Liver (tissue), 9 donors: ENCODE measurements around the gene ITGAE. TPM values are rescaled to one million over a fixed set of nuclear protein-coding genes. Genes with fewer than 3 reads are reported as not detected.
"Not testable (repeated sequence)": the region's sequence is repeated elsewhere in the genome, so short reads cannot be mapped to it uniquely, and the experiment has no call there.

Source experiments
- DNase-seq: peaks from one replicate; pipeline ENCODE4 v3.0.0-alpha.2; 2017; ENCODE audit warnings: low spot score
- H3K27ac ChIP-seq, 2 donors: one replicate each; pipeline ENCODE4 v1.7.0; 2013; ENCODE audit warnings: inconsistent platforms in 2 of 2, low read length in 2 of 2, control low read depth in 1 of 2, low read depth in 1 of 2, mild to moderate bottlenecking in 1 of 2
- H3K27me3 ChIP-seq, 4 donors: one replicate each; pipeline versions ENCODE4 v1.6.1 to v1.7.0; 2013; ENCODE audit warnings: low read length in 3 of 4, inconsistent platforms in 1 of 4, mild to moderate bottlenecking in 1 of 4, moderate library complexity in 1 of 4; ENCODE audit not compliant: control insufficient read depth in 4 of 4, insufficient read depth in 4 of 4
- H3K36me3 ChIP-seq, 4 donors: one replicate each; pipeline versions ENCODE4 v1.6.1 to v1.7.0; 2013; ENCODE audit warnings: low read length in 3 of 4, mild to moderate bottlenecking in 3 of 4, low read depth in 1 of 4, moderate library complexity in 1 of 4; ENCODE audit not compliant: control insufficient read depth in 4 of 4, insufficient read depth in 3 of 4
- H3K4me1 ChIP-seq, 4 donors: one replicate each; pipeline versions ENCODE4 v1.6.1 to v1.7.0; 2013; ENCODE audit warnings: low read length in 3 of 4, mild to moderate bottlenecking in 3 of 4, moderate library complexity in 1 of 4; ENCODE audit not compliant: control insufficient read depth in 4 of 4, insufficient read depth in 4 of 4
- H3K4me3 ChIP-seq, 3 donors: one replicate each; pipeline versions ENCODE4 v1.6.1 to v1.7.0; 2013; ENCODE audit warnings: low read length in 3 of 3, control low read depth in 1 of 3, low read depth in 1 of 3, mild to moderate bottlenecking in 1 of 3
- H3K9ac ChIP-seq, 2 donors: one replicate each; pipeline ENCODE4 v1.7.0; 2013; ENCODE audit warnings: low read length in 2 of 2, mild to moderate bottlenecking in 2 of 2, moderate library complexity in 2 of 2, control low read depth in 1 of 2, low read depth in 1 of 2
- H3K9me3 ChIP-seq, 4 donors: one replicate each; pipeline versions ENCODE4 v1.6.1 to v1.7.0; 2013; ENCODE audit warnings: low read length in 3 of 4; ENCODE audit not compliant: control insufficient read depth in 4 of 4
- CTCF ChIP-seq: fragments of 150-350 bp; IDR thresholded peaks from 2 replicates; pipeline ENCODE4 v1.5.1; 2017; ENCODE audit warnings: improper control_type of control experiment, low read depth, low read length; ENCODE audit not compliant: missing input control
- GABPA ChIP-seq, 2 donors: IDR thresholded peaks in 1 of 2; conservative IDR thresholded peaks in 1 of 2; 2 replicates each; pipeline ENCODE4 v1.6.1; 2016; ENCODE audit warnings: antibody characterized with exemption in 2 of 2, mild to moderate bottlenecking in 1 of 2, moderate library complexity in 1 of 2
- MAX ChIP-seq: IDR thresholded peaks from 2 replicates; pipeline ENCODE4 v1.6.1; 2016; ENCODE audit warnings: antibody characterized with exemption
- RAD21 ChIP-seq, 2 donors: IDR thresholded peaks; 2 replicates each; pipeline ENCODE4 v1.6.1; 2016; ENCODE audit warnings: antibody characterized with exemption in 2 of 2, mild to moderate bottlenecking in 2 of 2
- REST ChIP-seq: IDR thresholded peaks from 2 replicates; pipeline ENCODE4 v1.6.1; 2016; ENCODE audit warnings: antibody characterized with exemption, mild to moderate bottlenecking
- WGBS: extraction: QIAGEN DNeasy Blood & Tissue Kit; methylation state at CpG from one replicate; pipeline ENCODE4 v1.1.7; 2013; 5-methylcytosine and 5-hydroxymethylcytosine counted together
- polyA plus RNA-seq, 2 donors: library from polyadenylated mRNA; stranded (reverse) in 1 of 2; unstranded in 1 of 2; fragments of 200-250 nt in 1 of 2; fragments of >200 nt in 1 of 2; fragmentation: Nextera tagmentation in 1 of 2; extraction: Ambion mirVana in 1 of 2; gene quantifications; one replicate each; pipeline versions ENCODE4 v1.2.1 to v1.2.3, GENCODE V29; 2013 to 2015
- total RNA-seq, 2 donors: library from RNA; depleted of rRNA; stranded (reverse); fragments of >200 nt; gene quantifications; one replicate each; pipeline ENCODE4 v1.2.3, GENCODE V29; 2014
- donor health status: healthy.
- donor health status: healthy.
- donor health status: healthy.
- donor health status: healthy.
- donor health status: healthy.

The ITGAE gene
- total and polyA plus RNA-seq, 4 donors, result 6.5 to 17.7 (median 12.1) TPM

- TF ChIP-seq REST, result no peak
- no peak for TF ChIP-seq GABPA (IDR thresholded peaks at IDR 0.05 in 1 of 2, conservative IDR thresholded peaks at IDR 0.05 in 1 of 2)
Measured at GRCh38 chr17:3845291-3845620, 44.3 kb upstream of the ITGAE start (continued).

- H3K4me3 ChIP-seq, H3K27ac ChIP-seq, DNase-seq, H3K9ac ChIP-seq, H3K9me3 ChIP-seq, H3K27me3 ChIP-seq: not testable (repeated sequence)
- peaks cover 0 to 21% (median 13%) of the 10 kb centered on the region in 4 donors for H3K36me3 ChIP-seq
- peaks cover 0 to 18% (median 8%) of the 10 kb centered on the region in 4 donors for H3K4me1 ChIP-seq
- 96% methylated on average over 19 of the region's 19 CpGs for whole genome bisulfite sequencing
Measured at GRCh38 chr17:3844556-3844955, 43.6 kb upstream of the ITGAE start.

GRCh38 chr17:3843935-3844516 is 43.0 kb upstream of the ITGAE start:
- peak; percentile 53 for DNase-seq

More at GRCh38 chr17:3843935-3844516, 43.0 kb upstream of the ITGAE start:
- H3K36me3 ChIP-seq, result peaks cover 0 to 26% (median 14%) of the 10 kb centered on the region in 4 donors
- H3K4me3 ChIP-seq, result no peak overlapping the region
- no peak overlapping the region for H3K9ac ChIP-seq
- no peaks in the 10 kb centered on the region for H3K9me3 ChIP-seq
- TF ChIP-seq RAD21 (IDR thresholded peaks at IDR 0.05) (peak; percentile 50 to 78), MAX (no peak), CTCF (peak; percentile 53)
- no peak overlapping the region for H3K27ac ChIP-seq
- 25% methylated on average over 3 of the region's 3 CpGs for WGBS
- peaks cover 0 to 18% (median 8%) of the 10 kb centered on the region in 4 donors for H3K4me1 ChIP-seq
- H3K27me3 ChIP-seq, result no peaks in the 10 kb centered on the region
